GM18498 (cell line): Measurements from ENCODE around the gene NINJ1.
"Not testable (repeated sequence)": the region's sequence is repeated elsewhere in the genome, so short reads cannot be mapped to it uniquely, and the experiment has no call there.

ENCODE experiments used
- ATAC-seq: cut with Tn5 transposase; IDR thresholded peaks from one replicate; pipeline ENCODE4 v1.9.1; 2021; ENCODE audit warnings: mild to moderate bottlenecking, moderate library complexity; ENCODE audit not compliant: unreplicated experiment

NINJ1 gene

DNA sequence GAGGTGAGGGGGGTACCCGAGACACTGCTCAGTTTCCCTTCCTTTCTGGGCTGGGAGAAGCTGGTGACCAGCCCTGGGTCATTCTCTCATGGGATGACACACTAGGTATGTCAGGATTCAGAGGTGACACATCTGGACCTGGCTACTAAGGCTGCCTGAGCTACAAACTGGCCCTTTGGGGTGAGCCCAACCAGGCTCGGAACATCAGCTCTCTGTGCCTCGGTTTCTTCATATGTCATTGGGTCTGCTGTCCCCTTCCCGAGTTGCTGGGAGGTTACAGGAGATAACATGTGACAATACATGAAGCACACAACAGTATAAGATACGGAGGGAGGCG, 26.3 kb downstream of the NINJ1 start:
- ATAC-seq, result no peak

DNA sequence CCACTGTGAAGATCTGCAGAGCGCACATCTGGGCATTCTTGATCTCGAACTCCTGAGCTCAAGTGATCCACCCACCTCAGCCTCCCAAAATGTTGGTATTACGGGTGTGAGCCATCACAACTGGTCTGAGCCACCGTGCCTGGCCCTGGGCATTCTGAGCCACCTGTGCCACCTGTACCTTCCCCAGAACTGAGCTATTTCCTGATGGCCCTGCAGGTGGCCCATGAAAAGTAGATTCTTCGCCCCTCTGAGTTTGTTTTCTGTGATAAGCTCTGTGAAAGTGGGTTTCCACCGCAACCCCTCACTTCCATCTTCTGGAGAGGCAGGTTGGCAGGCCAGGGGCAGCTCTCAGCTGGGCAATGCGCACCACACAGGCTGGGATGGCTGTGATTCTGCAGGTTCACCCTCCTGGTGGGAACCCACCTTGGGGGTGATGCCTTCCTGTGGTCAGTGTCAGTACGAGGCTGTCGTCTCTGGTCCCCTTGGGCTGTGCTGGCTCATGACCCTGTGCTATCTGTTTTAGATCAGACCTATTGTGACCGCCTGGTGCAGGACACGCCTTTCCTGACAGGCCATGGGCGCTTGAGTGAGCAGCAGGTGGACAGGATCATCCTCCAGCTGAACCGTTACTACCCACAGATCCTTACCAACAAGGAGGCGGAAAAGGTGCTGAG, 26.8 kb downstream of the NINJ1 start:
- no peak for ATAC-seq

GRCh38 chr9:93105620-93106019, 28.4 kb downstream of the NINJ1 start:
- ATAC-seq, result no peak

GRCh38 chr9:93101086-93101485, 33.0 kb downstream of the NINJ1 start:
- ATAC-seq, result not testable (repeated sequence)

- no peak for ATAC-seq
Measured at GRCh38 chr9:93100276-93100636, 33.8 kb downstream of the NINJ1 start.

- no peak for ATAC-seq
Measured at GRCh38 chr9:93099551-93100275, 34.3 kb downstream of the NINJ1 start.

- ATAC-seq, result no peak
Measured at GRCh38 chr9:93098236-93098946, 35.7 kb downstream of the NINJ1 start.

DNA sequence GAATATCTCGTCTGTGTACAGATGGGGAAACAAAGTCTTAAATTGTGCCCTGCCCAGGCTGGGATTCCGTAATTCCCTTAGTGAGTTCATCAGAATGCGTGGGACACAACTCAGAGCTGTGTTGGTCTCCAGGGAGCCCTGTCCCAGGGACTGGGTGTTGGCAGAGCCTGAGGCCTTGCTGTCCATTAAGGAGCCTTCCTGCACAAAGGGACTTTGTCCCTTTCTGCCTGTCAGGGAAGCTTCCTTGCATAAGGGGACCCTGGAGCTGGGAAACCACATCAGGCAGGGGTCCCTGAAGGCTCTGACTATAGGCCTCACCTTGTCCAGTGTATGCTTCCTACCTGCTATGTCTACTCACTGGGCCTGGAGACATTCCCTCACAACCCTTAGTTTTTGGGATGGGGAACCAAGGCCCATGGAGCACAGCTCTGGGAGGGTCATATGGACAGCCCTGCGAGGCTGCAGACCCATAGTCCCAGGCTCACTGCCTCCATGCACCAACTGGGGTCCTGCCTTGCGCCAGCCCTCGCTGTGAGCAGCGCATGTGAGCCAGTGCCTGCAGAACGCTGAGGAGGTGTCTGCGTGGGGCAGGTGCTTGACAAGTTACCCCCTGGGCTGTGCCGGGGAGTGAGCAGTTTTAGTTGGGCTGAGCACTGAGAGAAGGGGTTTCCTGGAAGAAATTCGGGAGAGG, 36.4 kb downstream of the NINJ1 start:
- no peak for ATAC-seq

- no peak for ATAC-seq
Measured at GRCh38 chr9:93096811-93097382, 37.2 kb downstream of the NINJ1 start.

DNA sequence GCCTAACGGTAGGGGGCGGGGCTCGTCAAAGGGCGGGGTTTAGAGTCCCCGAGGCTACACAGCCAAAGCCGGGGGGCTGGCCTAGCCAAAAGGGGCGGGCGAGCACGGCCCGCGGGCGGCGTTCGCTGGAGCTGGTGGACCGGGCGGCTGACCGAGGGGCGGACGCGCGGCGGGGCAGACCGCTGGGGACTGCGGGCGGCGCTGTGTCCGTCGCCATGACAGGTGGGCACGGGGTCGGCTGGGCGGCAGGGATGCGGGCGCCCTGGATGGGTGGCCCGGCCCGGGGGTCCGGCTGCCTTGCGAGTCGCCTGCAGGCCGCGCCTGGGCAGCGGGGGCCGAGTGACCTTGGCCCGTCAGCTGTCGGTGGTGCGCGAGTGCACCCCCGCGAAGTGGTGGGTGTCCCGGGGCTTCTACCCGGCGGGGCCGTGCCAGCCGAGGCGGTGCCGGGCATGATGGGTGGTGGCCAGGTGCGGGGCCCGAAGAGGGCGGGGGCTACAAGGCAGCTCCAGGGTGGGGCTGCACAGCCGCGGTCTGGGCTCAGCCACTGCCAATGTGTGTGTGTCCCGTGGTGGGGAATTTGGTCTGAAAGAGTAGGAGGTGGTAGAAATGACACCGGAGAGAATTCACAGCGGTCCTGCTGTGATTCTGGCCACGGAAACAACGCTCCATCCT, 37.8 kb downstream of the NINJ1 start, which contains the start of gene CARD19:
TSS of gene CARD19 (plus strand) at position 87 of the 672 bp plus-strand sequence. CDS start at position 216, 129 bp downstream.
- ATAC-seq, result peak; percentile 20

DNA sequence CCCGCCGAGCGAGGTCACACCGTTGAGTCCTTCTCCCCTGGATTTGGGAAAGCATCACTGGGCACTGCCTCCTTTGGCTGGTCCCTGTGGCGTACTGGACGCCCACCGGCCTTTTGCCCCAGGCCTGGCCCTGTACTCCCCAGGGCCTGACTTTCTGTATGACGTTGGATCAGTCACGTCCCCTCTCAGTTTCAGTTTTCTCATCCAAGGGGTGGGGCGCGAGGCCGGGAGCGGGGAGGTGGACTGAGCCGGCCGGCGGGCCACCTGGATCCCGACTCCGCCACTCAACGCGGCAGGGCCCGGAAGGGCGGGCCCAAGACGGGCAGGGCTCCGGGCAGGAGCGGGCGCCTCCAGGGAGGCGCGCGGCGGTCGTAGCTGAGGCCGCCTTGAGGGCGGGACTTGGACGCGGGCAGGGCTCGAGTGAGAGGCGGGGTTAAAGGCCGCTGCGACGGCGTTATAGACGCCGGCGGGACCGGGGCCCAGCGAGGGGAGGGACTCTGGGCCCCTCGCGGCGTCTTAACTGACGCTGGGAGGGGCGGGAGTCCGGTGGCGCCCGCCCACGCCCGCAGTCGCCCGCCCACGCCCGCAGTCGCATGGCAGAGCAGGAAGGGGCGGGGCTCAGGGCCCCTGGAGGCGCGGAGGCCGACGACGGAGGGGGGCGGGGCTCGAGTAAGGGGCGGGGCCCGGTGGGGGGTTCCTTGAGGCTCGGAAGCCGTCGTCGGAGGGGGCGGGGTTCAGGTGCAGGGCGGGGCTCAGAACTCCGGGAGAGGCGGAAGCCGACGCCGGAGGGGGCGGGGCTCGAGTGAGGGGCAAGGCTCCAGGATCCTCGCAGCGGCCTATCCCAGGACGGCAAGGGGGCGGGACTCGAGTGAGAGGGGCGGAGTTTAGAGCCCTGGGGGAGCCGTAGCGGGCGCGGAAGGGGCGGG, 38.6 kb downstream of the NINJ1 start:
- peak; percentile 73 for ATAC-seq

GRCh38 chr9:93094658-93095204, 39.3 kb downstream of the NINJ1 start:
- no peak for ATAC-seq

DNA sequence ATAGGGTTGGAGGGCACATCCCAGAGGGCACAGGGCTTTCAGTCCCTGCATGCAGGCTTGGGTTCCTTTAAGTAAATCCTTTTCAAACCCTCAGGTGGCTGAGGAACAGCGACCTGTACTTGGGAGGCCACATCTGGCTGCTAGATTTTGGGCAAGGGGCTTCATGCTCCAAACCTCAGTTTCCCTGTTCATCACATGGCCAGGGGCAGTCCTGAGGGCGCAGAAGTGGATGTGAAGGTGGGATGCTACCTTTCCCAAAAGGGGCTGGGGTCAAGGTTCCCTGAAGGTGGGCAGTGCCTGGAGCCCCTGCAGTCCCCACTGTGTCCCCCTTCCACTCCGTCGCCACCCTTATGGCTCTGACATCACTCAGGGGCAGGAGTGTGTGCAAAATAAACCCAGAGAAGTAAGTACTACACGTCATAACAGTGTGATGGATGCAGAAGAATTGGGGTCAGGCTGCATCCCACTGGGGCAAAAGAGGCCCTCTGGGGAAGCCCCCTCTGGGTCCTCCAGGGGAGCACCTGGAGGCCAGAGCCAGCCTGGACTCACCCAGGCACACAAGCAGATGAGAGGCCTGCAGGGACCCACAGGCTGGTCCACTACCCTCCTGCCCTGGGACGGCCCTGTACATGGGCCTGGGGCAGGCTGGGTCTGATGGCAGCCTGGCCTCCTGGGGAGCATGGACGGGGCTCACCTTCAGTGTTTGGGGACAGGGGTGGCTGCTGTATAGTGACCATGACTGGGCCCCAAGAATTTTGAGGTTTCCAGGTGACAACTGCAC, 40.0 kb downstream of the NINJ1 start:
- no peak for ATAC-seq

- ATAC-seq, result no peak
Measured at GRCh38 chr9:93093127-93093876, 40.7 kb downstream of the NINJ1 start.

GRCh38 chr9:93092251-93092991, 41.6 kb downstream of the NINJ1 start:
- no peak for ATAC-seq

GRCh38 chr9:93091453-93092081, 42.5 kb downstream of the NINJ1 start:
- no peak for ATAC-seq

DNA sequence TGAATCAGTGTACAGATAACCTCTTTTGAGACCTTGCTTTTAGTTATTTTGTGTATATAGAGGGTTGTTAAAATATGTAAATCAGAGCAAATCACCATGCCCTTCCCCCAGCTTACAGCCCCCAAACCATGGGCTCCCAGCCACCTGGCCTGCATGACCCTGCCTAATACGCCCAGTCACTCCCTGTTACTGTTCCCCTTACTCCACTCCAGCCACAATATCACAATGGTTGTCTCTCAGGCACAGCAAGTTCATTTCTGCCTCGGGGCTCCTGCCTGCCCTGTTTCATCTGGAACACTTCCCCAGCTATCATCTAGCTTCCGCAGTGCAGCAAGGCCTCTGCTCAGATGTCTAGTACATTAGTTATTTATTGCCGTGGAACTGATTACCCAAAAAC, 43.0 kb downstream of the NINJ1 start:
- no peak for ATAC-seq
